ENCODE results near the gene PFDN2. TPM values are rescaled to one million over a fixed set of nuclear protein-coding genes. Genes with fewer than 3 reads are reported as not detected.

PFDN2 gene
- total and polyA plus RNA-seq, 10 of the 15 experiments (the other 5 are each of a cell fraction or from before 2014, with no cell fraction given) = 30.0 to 141 (median 80.5) TPM

GRCh38 chr1:161083748-161084596 is 33.9 kb downstream of the PFDN2 start:
- Histone ChIP-seq H3K4me3 (no peak overlapping the region), H4K20me1 (ENCODE audit: control insufficient read depth, insufficient read depth) (no peaks in the 10 kb centered on the region), H3K9ac (ENCODE audit: control insufficient read depth, insufficient read depth, low read length) (no peak overlapping the region), H3K4me1 (ENCODE audit: control insufficient read depth, insufficient read depth, low read length) (no peaks in the 10 kb centered on the region; the same call in 1 of the 2 replicates), H2AFZ (ENCODE audit: control insufficient read depth, low read depth, low read length) (no peak overlapping the region), H3K9me3 (replicated peaks; ENCODE audit: control insufficient read depth, insufficient read depth, low read length) (no peaks in the 10 kb centered on the region), H3K79me2 (ENCODE audit: control insufficient read depth, insufficient read depth, low read length) (no peaks in the 10 kb centered on the region), H3K36me3 (ENCODE audit: control insufficient read depth in 2 of 2, insufficient read depth in 2 of 2, low read length in 1 of 2) (no peaks in the 10 kb centered on the region), H3K27ac (ENCODE audit: control insufficient read depth, insufficient read depth) (no peak overlapping the region), H3K4me2 (ENCODE audit: control insufficient read depth, insufficient read depth) (no peak overlapping the region), H3K27me3 (replicated peaks in 1 of 2; ENCODE audit: control insufficient read depth in 2 of 2, insufficient read depth in 2 of 2, low read length in 1 of 2) (no peaks in the 10 kb centered on the region)
- ChIA-PET RAD21 (ENCODE audit: unreplicated experiment) (interaction anchor here (1.4 kb wide), 1 partner anchor 12 kb away, joined by 3 read pairs; no protein-coding TSS in a partner anchor), POLR2A (no interaction called here), SMC1A (ENCODE audit: uncharacterized antibody, unreplicated experiment) (interaction anchor here (1.6 to 2.7 kb wide), 3 partner anchors 10 to 13 kb away, joined by 3 to 8 read pairs (median 4); no protein-coding TSS in a partner anchor), CTCF (interaction anchor here (0.6 to 1.3 kb wide), 3 partner anchors 10 to 12 kb away, joined by 3 to 5 read pairs (median 3); no protein-coding TSS in a partner anchor)
- ATAC-seq (no peak), FAIRE-seq (no peak), DNase-seq (ENCODE audit: low read depth, low spot score) (no peak)
- no peak for TF ChIP-seq FOXK2 (IDR thresholded peaks at IDR 0.05)
- TF ChIP-seq USF1 (IDR thresholded peaks at IDR 0.05; ENCODE audit: borderline replicate concordance, extremely low read length, insufficient read depth, low read depth, low read length) = no peak
- TF ChIP-seq MTA2 (IDR thresholded peaks at IDR 0.05; ENCODE audit: low read depth) = no peak
- no peak for TF ChIP-seq ZNF274 (IDR thresholded peaks at IDR 0.05; ENCODE audit: insufficient read depth, insufficient read length)
- TF ChIP-seq CEBPB (IDR thresholded peaks at IDR 0.05; ENCODE audit: borderline replicate concordance in 1 of 2, low read depth in 2 of 2, low read length in 2 of 2) = no peak
- 60% methylated on average over 10 of the region's 10 CpGs for WGBS (ENCODE audit: insufficient coverage, insufficient replicate concordance, low lambda C conversion rate, missing lambda C conversion rate)
- BruUV-seq (replicated peaks) = no TSS peak
- in situ Hi-C loops (cut with MboI) (no loop called here), intact Hi-C loops (cut with micrococcal nuclease; ENCODE audit: unreplicated experiment) (no loop called here)
